Endothelial cell of umbilical vein (primary cell): ENCODE results near the gene ZNF543.

Experiments used
- CTCF ChIP-seq, 2 donors: IDR thresholded peaks; 1 replicate in 1 of 2; 2 replicates in 1 of 2; pipeline ENCODE4 v1.5.1; 2011; ENCODE audit warnings: low read length in 2 of 2, mild to moderate bottlenecking in 2 of 2, moderate library complexity in 2 of 2, control low read depth in 1 of 2, inconsistent platforms in 1 of 2, low read depth in 1 of 2; ENCODE audit not compliant: insufficient read depth in 1 of 2; ENCODE audit errors: extremely low read depth in 1 of 2
- EZH2 ChIP-seq: IDR thresholded peaks from 2 replicates; pipeline ENCODE4 v1.6.1; 2012; ENCODE audit warnings: borderline replicate concordance, low read depth, mild to moderate bottlenecking, moderate library complexity, low read length, inconsistent platforms; ENCODE audit not compliant: severe bottlenecking
- MAX ChIP-seq: IDR thresholded peaks from 2 replicates; pipeline ENCODE4 v1.6.1; 2011; ENCODE audit not compliant: insufficient read depth, insufficient read length
- MYC ChIP-seq: IDR thresholded peaks from one replicate; pipeline ENCODE4 v1.6.1; 2011; ENCODE audit warnings: mild to moderate bottlenecking, low read depth, low read length
- POLR2A ChIP-seq: IDR thresholded peaks from 2 replicates; pipeline ENCODE4 v1.6.1; 2012; ENCODE audit warnings: low read depth, mild to moderate bottlenecking, control low read depth, low read length
- POLR2AphosphoS5 ChIP-seq: IDR thresholded peaks from 2 replicates; pipeline ENCODE4 v1.6.1; 2012; ENCODE audit warnings: low read depth, mild to moderate bottlenecking, control low read depth, low read length, moderate library complexity; ENCODE audit not compliant: insufficient read depth

- TF ChIP-seq CTCF (IDR thresholded peaks at IDR 0.05; ENCODE audit: extremely low read depth in 1 of 2, insufficient read depth in 1 of 2, low read depth in 1 of 2, low read length in 2 of 2) (no peak), MAX (peak; percentile 55), POLR2AphosphoS5 (peak; percentile 48), MYC (no peak), POLR2A (peak; percentile 73), EZH2 (no peak)
These were observed 30.9 kb downstream of the ZNF543 start, which contains the start of gene ZNF304 for GRCh38 chr19:57350877-57351805.
